ENCODE results near the gene PRKAA2.

DNA sequence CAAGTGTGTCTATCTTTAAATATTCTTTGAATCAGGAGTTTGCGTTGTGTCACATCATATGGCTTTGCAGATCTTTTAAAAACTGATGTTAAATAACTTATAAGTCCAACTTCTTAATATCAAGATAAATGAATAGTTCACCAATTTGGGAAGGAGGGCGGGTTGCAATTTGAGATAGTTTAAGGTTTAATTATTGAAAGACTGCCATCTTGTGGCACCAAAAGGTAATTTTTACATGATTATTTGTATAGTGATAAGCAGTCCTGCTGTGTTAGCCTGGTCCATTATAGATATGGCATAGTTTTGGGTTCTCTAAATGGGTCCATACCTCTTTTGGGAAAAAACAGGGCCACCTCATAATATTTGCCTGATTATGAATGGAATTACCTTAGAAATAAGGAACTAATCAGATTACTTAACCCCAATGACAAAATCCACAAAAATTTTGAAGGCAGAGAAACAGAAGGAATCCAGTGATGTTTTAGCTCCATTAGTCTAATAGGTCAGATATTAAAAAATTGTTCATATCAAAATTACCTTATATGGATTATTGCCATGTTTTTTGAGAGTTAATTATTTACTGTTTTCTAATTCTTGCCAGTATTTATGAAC, 64.3 kb downstream of the PRKAA2 start:
- TF ChIP-seq CTCF (IDR thresholded peaks at IDR 0.05) (peak in 5 of 7 experiments; percentile 6 to 62 (median 55)), POLR2A (IDR thresholded peaks at IDR 0.05) (no peak)
